B cell (primary cell): ENCODE results near the gene C19orf47. TPM values are rescaled to one million over a fixed set of nuclear protein-coding genes. Genes with fewer than 3 reads are reported as not detected.

ENCODE experiments used
- ATAC-seq: fragments of 200-7000 bp; cut with Tn5 transposase; one replicate; pipeline ENCODE4 v1.10.0; 2021; ENCODE audit warnings: low read depth, mild to moderate bottlenecking, moderate number of reproducible peaks, moderate library complexity
- CTCF ChIA-PET: fragments of 350-600 bp; sonication (Branson Sonifier 250); formaldehyde crosslinking; loops from one replicate; lab custom pipeline; 2021; ENCODE audit warnings: antibody characterized with exemption, inconsistent platforms; lab: Charles Lee
- POLR2A ChIA-PET: fragments of 350-600 bp; sonication (Branson Sonifier 250); formaldehyde crosslinking; loops from one replicate; lab custom pipeline; 2021; ENCODE audit warnings: antibody characterized with exemption; lab: Charles Lee
- DNase-seq: peaks from one replicate; pipeline ENCODE4 v3.0.0; 2013
- H2AFZ ChIP-seq: 2 replicates; pipeline ENCODE4 v1.6.1; 2012; ENCODE audit warnings: mild to moderate bottlenecking, low read depth, low read length; ENCODE audit not compliant: insufficient read depth, poor library complexity, severe bottlenecking
- H3K27ac ChIP-seq, 2 donors: 1 replicate in 1 of 2; 2 replicates in 1 of 2; pipeline ENCODE4 v1.5.1; 2012 to 2013; ENCODE audit warnings: low read length in 2 of 2, mild to moderate bottlenecking in 2 of 2, moderate library complexity in 1 of 2
- H3K27me3 ChIP-seq, 4 experiments: fragments of 200-600 bp in 1 of 4; sonication (generic) in 1 of 4; replicated peaks in 1 of 4; 1 replicate in 2 of 4; 2 replicates in 2 of 4; pipeline versions ENCODE4 v1.6.1 to v1.7.0; 2013 to 2016; ENCODE audit warnings: low read length in 3 of 4, mild to moderate bottlenecking in 2 of 4, mixed read lengths in 1 of 4, moderate library complexity in 1 of 4; ENCODE audit not compliant: insufficient read depth in 4 of 4, control insufficient read depth in 3 of 4; ENCODE audit errors: control extremely low read depth in 1 of 4
- H3K36me3 ChIP-seq, 2 experiments: replicated peaks in 1 of 2; 1 replicate in 1 of 2; 2 replicates in 1 of 2; pipeline versions ENCODE4 v1.6.1 to v1.7.1; 2013; ENCODE audit warnings: low read length in 1 of 2; ENCODE audit not compliant: insufficient read depth in 2 of 2, control insufficient read depth in 1 of 2; ENCODE audit errors: control extremely low read depth in 1 of 2, extremely low read depth in 1 of 2
- H3K4me1 ChIP-seq, 2 donors: fragments of 200-600 bp in 1 of 2; sonication (generic) in 1 of 2; 1 replicate in 1 of 2; 2 replicates in 1 of 2; pipeline versions ENCODE4 v1.5.1 to v1.6.1; 2013 to 2017; ENCODE audit warnings: low read length in 2 of 2; ENCODE audit not compliant: control insufficient read depth in 2 of 2, insufficient read depth in 2 of 2
- H3K4me2 ChIP-seq: replicated peaks from 2 replicates; pipeline ENCODE3; 2012; ENCODE audit warnings: mild to moderate bottlenecking, low read depth, low read length; ENCODE audit not compliant: poor library complexity, severe bottlenecking
- H3K4me3 ChIP-seq, 5 experiments: fragments of 200-600 bp in 1 of 5; sonication (generic) in 1 of 5; 1 replicate in 3 of 5; 2 replicates in 2 of 5; pipeline versions ENCODE4 v1.5.1 to v1.7.0; 2011 to 2016; ENCODE audit warnings: low read length in 4 of 5, mild to moderate bottlenecking in 4 of 5, low read depth in 2 of 5, control low read depth in 1 of 5, moderate library complexity in 1 of 5; ENCODE audit not compliant: insufficient read depth in 1 of 5; ENCODE audit errors: control extremely low read depth in 1 of 5, extremely low read depth in 1 of 5
- H3K79me2 ChIP-seq: fragments of 200-600 bp; sonication (generic); one replicate; pipeline ENCODE4 v1.6.0; 2016; ENCODE audit warnings: low read length; ENCODE audit not compliant: control insufficient read depth, insufficient read depth
- H3K9ac ChIP-seq: fragments of 200-600 bp; sonication (generic); 2 replicates; pipeline ENCODE4 v1.6.1; 2017; ENCODE audit warnings: mild to moderate bottlenecking, low read length, moderate library complexity
- H3K9me3 ChIP-seq, 3 donors: one replicate each; pipeline versions ENCODE4 v1.6.1 to v1.7.1; 2013; ENCODE audit warnings: low read length in 2 of 3; ENCODE audit not compliant: control insufficient read depth in 2 of 3, insufficient read depth in 1 of 3; ENCODE audit errors: control extremely low read depth in 1 of 3
- H4K20me1 ChIP-seq: 2 replicates; pipeline ENCODE4 v1.6.0; 2012; ENCODE audit warnings: mild to moderate bottlenecking, low read length; ENCODE audit not compliant: insufficient read depth, control insufficient read depth, poor library complexity, severe bottlenecking
- H3K27ac Mint-ChIP-seq: one replicate; pipeline ENCODE4 v1.8.0; 2021; ENCODE audit warnings: mixed read lengths
- H3K27me3 Mint-ChIP-seq: one replicate; pipeline ENCODE4 v1.8.0; 2021; ENCODE audit warnings: mixed read lengths
- H3K4me1 Mint-ChIP-seq: one replicate; pipeline ENCODE4 v1.8.0; 2021; ENCODE audit warnings: mixed read lengths
- H3K4me3 Mint-ChIP-seq: one replicate; pipeline ENCODE4 v1.8.0; 2021; ENCODE audit warnings: mixed read lengths
- H3K9me3 Mint-ChIP-seq: one replicate; pipeline ENCODE4 v1.8.0; 2022; ENCODE audit warnings: mixed read lengths; ENCODE audit not compliant: insufficient read depth
- CTCF ChIP-seq: fragments of 200-600 bp; IDR thresholded peaks from one replicate; pipeline ENCODE4 v1.8.0; 2022; ENCODE audit warnings: antibody characterized with exemption, mild to moderate bottlenecking
- EZH2 ChIP-seq: IDR thresholded peaks from 2 replicates; pipeline ENCODE4 v1.6.1; 2012; ENCODE audit warnings: borderline replicate concordance, low read depth, mild to moderate bottlenecking, moderate library complexity, low read length; ENCODE audit not compliant: insufficient read depth, poor library complexity, severe bottlenecking
- WGBS: methylation state at CpG from one replicate; pipeline ENCODE4 v1.1.5; 2013; ENCODE audit warnings: missing lambda C conversion rate; ENCODE audit not compliant: insufficient coverage; 5-methylcytosine and 5-hydroxymethylcytosine counted together
- intact Hi-C: fragments of 100-400 bp; cut with micrococcal nuclease; formaldehyde crosslinking; loops from one replicate; pipeline ENCODE4 v1.10.0; 2022
- polyA plus RNA-seq: library from polyadenylated mRNA; depleted of rRNA; stranded (reverse); fragments of >200 nt; gene quantifications from 2 replicates; pipeline ENCODE4 v1.2.3, GENCODE V29; 2012
- total RNA-seq, 2 donors: library from RNA; stranded (reverse); fragments of 120-200 nt in 1 of 2; gene quantifications; 1 replicate in 1 of 2; 2 replicates in 1 of 2; pipeline versions ENCODE4 v1.2.3 to v1.2.4, GENCODE V29; 2013 to 2022

The C19orf47 gene
- total and polyA plus RNA-seq, 2 donors (not counting 1 experiment from before 2014, with no cell fraction given): 12.7 to 16.7 TPM

- POLR2A ChIA-PET: no interaction called here
Observed at GRCh38 chr19:40383668-40384248, 35.6 kb upstream of the C19orf47 start.

GRCh38 chr19:40381321-40381720 is 33.1 kb upstream of the C19orf47 start:
- H3K27me3 ChIP-seq: peaks cover 0 to 3% (median 0%) of the 10 kb centered on the region in 4 experiments
- H3K4me2 ChIP-seq: no peak overlapping the region
- no peak overlapping the region for H3K27ac Mint-ChIP-seq
- H3K36me3 ChIP-seq: peaks cover 0 to 2% of the 10 kb centered on the region in 2 experiments
- ChIA-PET CTCF (no interaction called here), POLR2A (no interaction called here)
- H4K20me1 ChIP-seq: no peaks in the 10 kb centered on the region
- DNase-seq (no peak), ATAC-seq (no peak)
- H3K9me3 ChIP-seq: no peaks in the 10 kb centered on the region
- TF ChIP-seq CTCF (no peak), EZH2 (no peak)
- no peak overlapping the region for H3K9ac ChIP-seq
- intact Hi-C loops: no loop called here
- no peaks in the 10 kb centered on the region for H3K4me1 Mint-ChIP-seq
- no peaks in the 10 kb centered on the region for H3K9me3 Mint-ChIP-seq
- no peak overlapping the region for H3K4me3 ChIP-seq
- H3K4me1 ChIP-seq: no peaks in the 10 kb centered on the region
- no peaks in the 10 kb centered on the region for H3K27me3 Mint-ChIP-seq
- H2AFZ ChIP-seq: no peak overlapping the region
- no peak overlapping the region for H3K4me3 Mint-ChIP-seq
- 100% methylated on average over 1 of the region's 3 CpGs for WGBS
- H3K79me2 ChIP-seq: no peaks in the 10 kb centered on the region
- no peak overlapping the region for H3K27ac ChIP-seq

More at GRCh38 chr19:40383668-40384248, 35.6 kb upstream of the C19orf47 start:
- Histone ChIP-seq H3K4me3 (no peak overlapping the region), H4K20me1 (no peaks in the 10 kb centered on the region), H3K36me3 (no peaks in the 10 kb centered on the region), H3K4me2 (no peak overlapping the region), H3K27me3 (peaks cover 0 to 3% (median 0%) of the 10 kb centered on the region in 4 experiments), H3K9ac (no peak overlapping the region), H3K79me2 (no peaks in the 10 kb centered on the region), H3K4me1 (no peaks in the 10 kb centered on the region), H2AFZ (no peak overlapping the region), H3K27ac (no peak overlapping the region), H3K9me3 (no peaks in the 10 kb centered on the region)
- Mint-ChIP-seq H3K27ac (no peak overlapping the region), H3K9me3 (no peaks in the 10 kb centered on the region), H3K4me3 (no peak overlapping the region), H3K4me1 (no peaks in the 10 kb centered on the region), H3K27me3 (no peaks in the 10 kb centered on the region)
- WGBS: 92% methylated on average over 27 of the region's 28 CpGs
- TF ChIP-seq EZH2 (no peak), CTCF (no peak)
- intact Hi-C loops: no loop called here
- DNase-seq: no peak
- no peak for ATAC-seq
- CTCF ChIA-PET: no interaction called here
